ENCODE data around the gene CCDC88A. TPM values are rescaled to one million over a fixed set of nuclear protein-coding genes. Genes with fewer than 3 reads are reported as not detected.

CCDC88A gene
- total and polyA plus RNA-seq, 7 donors: 5.4 to 72.8 (median 33.8) TPM

- intact Hi-C loops (cut with DNase I): no loop called here
- peaks cover 8 to 88% (median 20%) of the 10 kb centered on the region in 4 donors for H3K36me3 ChIP-seq
- TF ChIP-seq POLR2A (IDR thresholded peaks at IDR 0.05) (no peak), EP300 (IDR thresholded peaks at IDR 0.05) (no peak), POLR2AphosphoS5 (IDR thresholded peaks at IDR 0.05) (no peak)
- TF ChIP-seq, protein P1, sequence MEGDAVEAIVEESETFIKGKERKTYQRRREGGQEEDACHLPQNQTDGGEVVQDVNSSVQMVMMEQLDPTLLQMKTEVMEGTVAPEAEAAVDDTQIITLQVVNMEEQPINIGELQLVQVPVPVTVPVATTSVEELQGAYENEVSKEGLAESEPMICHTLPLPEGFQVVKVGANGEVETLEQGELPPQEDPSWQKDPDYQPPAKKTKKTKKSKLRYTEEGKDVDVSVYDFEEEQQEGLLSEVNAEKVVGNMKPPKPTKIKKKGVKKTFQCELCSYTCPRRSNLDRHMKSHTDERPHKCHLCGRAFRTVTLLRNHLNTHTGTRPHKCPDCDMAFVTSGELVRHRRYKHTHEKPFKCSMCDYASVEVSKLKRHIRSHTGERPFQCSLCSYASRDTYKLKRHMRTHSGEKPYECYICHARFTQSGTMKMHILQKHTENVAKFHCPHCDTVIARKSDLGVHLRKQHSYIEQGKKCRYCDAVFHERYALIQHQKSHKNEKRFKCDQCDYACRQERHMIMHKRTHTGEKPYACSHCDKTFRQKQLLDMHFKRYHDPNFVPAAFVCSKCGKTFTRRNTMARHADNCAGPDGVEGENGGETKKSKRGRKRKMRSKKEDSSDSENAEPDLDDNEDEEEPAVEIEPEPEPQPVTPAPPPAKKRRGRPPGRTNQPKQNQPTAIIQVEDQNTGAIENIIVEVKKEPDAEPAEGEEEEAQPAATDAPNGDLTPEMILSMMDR (IDR thresholded peaks at IDR 0.05): no peak
These were observed 179.9 kb downstream of the CCDC88A start for GRCh38 chr2:55239656-55240222.

More at GRCh38 chr2:55239656-55240222, 179.9 kb downstream of the CCDC88A start:
- Histone ChIP-seq H3K27me3 (no peaks in the 10 kb centered on the region), H3K27ac (no peak overlapping the region), H3K4me1 (no peaks in the 10 kb centered on the region), H3K9me3 (no peaks in the 10 kb centered on the region), H3K4me3 (no peak overlapping the region)
- 58 to 66% methylated on average over 4 of the region's 4 CpGs for WGBS, 2 donors
- no peak for DNase-seq

Small RNA genes lying within 50 kb of the gene (small RNA-seq; reads per million reads assigned to genes)
- gene RF00019 (0 reads per million in 3 donors), gene RNU6-221P (0 reads per million in 3 donors), gene RNU6-775P (0 reads per million in 3 donors)

Other genes starting within 250 kb of the CCDC88A start
- 10 to 100 TPM in 2 of 4 donors, 1 to 10 TPM in 2; 4.9 to 22.4 (median 11.4) TPM for gene CLHC1, start 187.6 kb downstream of the CCDC88A start, total RNA-seq
- 1 to 10 TPM; 4.4 to 6.6 (median 5.3) TPM for gene CLHC1, start 187.6 kb downstream of the CCDC88A start, polyA plus RNA-seq
- gene RPS27A, start 187.2 kb downstream of the CCDC88A start, total RNA-seq: 1,000 to 10,000 TPM; 1,474 to 3,968 (median 2,475) TPM
- 1,000 to 10,000 TPM; 2,206 to 3,781 (median 2,433) TPM for gene RPS27A, start 187.2 kb downstream of the CCDC88A start, polyA plus RNA-seq
- 10 to 100 TPM; 15.0 to 27.7 (median 22.4) TPM for gene MTIF2, start 150.6 kb downstream of the CCDC88A start, total RNA-seq
- 10 to 100 TPM; 25.8 to 37.5 (median 30.5) TPM for gene MTIF2, start 150.6 kb downstream of the CCDC88A start, polyA plus RNA-seq
- gene CFAP36, start 99.9 kb upstream of the CCDC88A start, total RNA-seq: 10 to 100 TPM; 25.0 to 46.4 (median 33.0) TPM
- gene CFAP36, start 99.9 kb upstream of the CCDC88A start, polyA plus RNA-seq: 10 to 100 TPM; 15.7 to 26.4 (median 21.4) TPM
- gene PPP4R3B, start 197.8 kb upstream of the CCDC88A start, total RNA-seq: 10 to 100 TPM; 75.8 to 88.5 (median 78.8) TPM
- gene PPP4R3B, start 197.8 kb upstream of the CCDC88A start, polyA plus RNA-seq: 10 to 100 TPM; 29.4 to 52.0 (median 39.0) TPM